A549 (cell line): ENCODE measurements around the gene NEGR1. TPM values are rescaled to one million over a fixed set of nuclear protein-coding genes. Genes with fewer than 3 reads are reported as not detected.

Source experiments
- ATAC-seq, 2 experiments: fragments of 200-7000 bp in 1 of 2; fragments of >200 bp in 1 of 2; cut with Nextera tagmentation in 1 of 2; cut with Tn5 transposase in 1 of 2; 3 replicates each; pipeline versions ENCODE4 v1.8.0 to v1.9.1; 2018 to 2020; ENCODE audit warnings: mild to moderate bottlenecking in 1 of 2, moderate library complexity in 1 of 2
- CTCF ChIA-PET: fragments of 300-600 bp; sonication (Branson Sonifier 250); formaldehyde crosslinking; extraction: SDS; loops from one replicate; lab custom pipeline; 2021; ENCODE audit warnings: antibody characterized with exemption, inconsistent platforms; lab: Yijun Ruan, JAX
- POLR2A ChIA-PET: fragments of 350-600 bp; formaldehyde crosslinking; extraction: SDS; loops from one replicate; lab custom pipeline; 2021; ENCODE audit warnings: antibody characterized with exemption, inconsistent platforms; lab: Yijun Ruan, JAX
- DNase-seq, 2 experiments: peaks; one replicate each; pipeline versions ENCODE4 v3.0.0 to v3.0.0-alpha.2; 2011 to 2016; ENCODE audit warnings: low read depth in 1 of 2, low spot score in 1 of 2
- FAIRE-seq: peaks from 2 replicates; lab custom pipeline; 2011; peaks lifted over from hg19 to GRCh38; lab: Jason Lieb, UNC
- H3K27ac ChIP-seq, 2 experiments: fragments of >200 bp; sonication (Bioruptor Twin); formaldehyde crosslinking; 3 replicates each; pipeline ENCODE4 v1.5.1; 2016 to 2017
- H3K4me1 ChIP-seq: fragments of >200 bp; sonication (Bioruptor Twin); formaldehyde crosslinking; 3 replicates; pipeline ENCODE4 v1.6.1; 2016
- H3K4me2 ChIP-seq: fragments of >200 bp; sonication (Bioruptor Twin); formaldehyde crosslinking; 3 replicates; pipeline ENCODE4 v1.6.1; 2016
- H3K4me3 ChIP-seq: fragments of >200 bp; sonication (Bioruptor Twin); formaldehyde crosslinking; 3 replicates; pipeline ENCODE4 v1.5.1; 2016
- H3K9me3 ChIP-seq: fragments of >200 bp; sonication (Bioruptor Twin); formaldehyde crosslinking; 3 replicates; pipeline ENCODE4 v1.6.1; 2016
- CHD2 ChIP-seq: fragments of 150-350 bp; IDR thresholded peaks from 2 replicates; pipeline ENCODE4 v1.6.1; 2014; ENCODE audit warnings: low read length; ENCODE audit not compliant: partially characterized antibody
- CHD4 ChIP-seq: fragments of 200-600 bp; sonication (generic); IDR thresholded peaks from 2 replicates; pipeline ENCODE4 v1.6.1; 2016; ENCODE audit warnings: antibody characterized with exemption, mild to moderate bottlenecking, borderline replicate concordance
- EHMT2 ChIP-seq: fragments of 200-600 bp; sonication (generic); IDR thresholded peaks from 2 replicates; pipeline ENCODE4 v1.6.1; 2016; ENCODE audit warnings: antibody characterized with exemption, low read depth, mild to moderate bottlenecking, moderate library complexity
- EP300 ChIP-seq, 2 experiments: fragments of >200 bp; sonication (Bioruptor Twin); formaldehyde crosslinking; IDR thresholded peaks; 2 replicates in 1 of 2; 3 replicates in 1 of 2; pipeline ENCODE4 v1.6.1; 2016 to 2017
- FOSL2 ChIP-seq, 2 experiments: fragments of 450-650 bp in 1 of 2; fragments of >200 bp in 1 of 2; sonication (Bioruptor Twin) in 1 of 2; formaldehyde crosslinking; IDR thresholded peaks; 2 replicates each; pipeline versions ENCODE4 v1.5.0 to v1.6.1; 2016 to 2020; ENCODE audit warnings: mild to moderate bottlenecking in 1 of 2, moderate library complexity in 1 of 2
- HDAC2 ChIP-seq: fragments of 200-600 bp; sonication (generic); IDR thresholded peaks from 2 replicates; pipeline ENCODE4 v1.6.1; 2016
- HES2 ChIP-seq: fragments of >200 bp; sonication (Bioruptor Twin); formaldehyde crosslinking; IDR thresholded peaks from 2 replicates; pipeline ENCODE4 v1.6.1; 2016
- KDM1A ChIP-seq: fragments of 200-600 bp; sonication (generic); IDR thresholded peaks from 2 replicates; pipeline ENCODE4 v1.6.1; 2016; ENCODE audit warnings: low read depth, mild to moderate bottlenecking
- MAX ChIP-seq: IDR thresholded peaks from 2 replicates; pipeline ENCODE4 v1.6.1; 2012
- NR3C1 ChIP-seq: fragments of >200 bp; sonication (Bioruptor Twin); formaldehyde crosslinking; IDR thresholded peaks from 3 replicates; pipeline ENCODE4 v1.6.1; 2017
- POLR2A ChIP-seq: IDR thresholded peaks from 2 replicates; pipeline ENCODE4 v1.6.1; 2012; ENCODE audit warnings: mild to moderate bottlenecking, low read length
- TP53 ChIP-seq: fragments of 250-450 bp; sonication (Bioruptor Pico); IDR thresholded peaks from 2 replicates; pipeline ENCODE4 v1.5.0; 2021; ENCODE audit warnings: mild to moderate bottlenecking, moderate library complexity
- ZC3H11A ChIP-seq: fragments of 450-650 bp; IDR thresholded peaks from 2 replicates; pipeline ENCODE4 v1.6.1; 2014; ENCODE audit warnings: antibody characterized with exemption, mild to moderate bottlenecking
- WGBS: methylation state at CpG from one replicate; pipeline ENCODE4 v1.1.6; 2017; ENCODE audit errors: missing lambda C conversion rate; 5-methylcytosine and 5-hydroxymethylcytosine counted together
- polyA minus RNA-seq: library from RNA; depleted of rRNA, polyadenylated mRNA; stranded (reverse); fragments of >200 nt; gene quantifications from 2 replicates; pipeline ENCODE4 v1.2.3, GENCODE V29; 2011; rRNA and poly(A)+ RNA removed
- polyA plus RNA-seq, 4 experiments: library from polyadenylated mRNA; depleted of rRNA in 3 of 4; stranded (reverse); fragments of >200 nt; fragmentation: RNase III in 1 of 4; extraction: RNeasy Plus Mini Kit Qiagen cat#74134 plus additional on column Dnase treatment in 1 of 4; gene quantifications; 2 replicates in 3 of 4; 3 replicates in 1 of 4; pipeline ENCODE4 v1.2.3, GENCODE V29; 2011 to 2017
- TF ChIP-seq, protein P1 (sequence below): fragments of 200-600 bp; sonication (generic); IDR thresholded peaks from 2 replicates; pipeline ENCODE4 v1.6.1; 2016; ENCODE audit warnings: antibody characterized with exemption, mild to moderate bottlenecking, moderate library complexity
- TF ChIP-seq, protein P2 (sequence below): fragments of >200 bp; sonication (Bioruptor Twin); formaldehyde crosslinking; IDR thresholded peaks from 3 replicates; pipeline ENCODE4 v1.5.1; 2016

Gene NEGR1
- polyA plus RNA-seq (2011; rRNA removed) (not detected in 2 replicates), polyA plus RNA-seq (2017; fragmentation: RNase III; extraction: RNeasy Plus Mini Kit Qiagen cat#74134 plus additional on column Dnase treatment) (not detected in 3 replicates), polyA minus RNA-seq (not detected in 2 replicates)
- polyA plus RNA-seq (2012; cell fraction: cytosol; rRNA removed) = not detected in 2 replicates
- not detected in 2 replicates for polyA plus RNA-seq (2012; cell fraction: nucleus; rRNA removed)

DNA sequence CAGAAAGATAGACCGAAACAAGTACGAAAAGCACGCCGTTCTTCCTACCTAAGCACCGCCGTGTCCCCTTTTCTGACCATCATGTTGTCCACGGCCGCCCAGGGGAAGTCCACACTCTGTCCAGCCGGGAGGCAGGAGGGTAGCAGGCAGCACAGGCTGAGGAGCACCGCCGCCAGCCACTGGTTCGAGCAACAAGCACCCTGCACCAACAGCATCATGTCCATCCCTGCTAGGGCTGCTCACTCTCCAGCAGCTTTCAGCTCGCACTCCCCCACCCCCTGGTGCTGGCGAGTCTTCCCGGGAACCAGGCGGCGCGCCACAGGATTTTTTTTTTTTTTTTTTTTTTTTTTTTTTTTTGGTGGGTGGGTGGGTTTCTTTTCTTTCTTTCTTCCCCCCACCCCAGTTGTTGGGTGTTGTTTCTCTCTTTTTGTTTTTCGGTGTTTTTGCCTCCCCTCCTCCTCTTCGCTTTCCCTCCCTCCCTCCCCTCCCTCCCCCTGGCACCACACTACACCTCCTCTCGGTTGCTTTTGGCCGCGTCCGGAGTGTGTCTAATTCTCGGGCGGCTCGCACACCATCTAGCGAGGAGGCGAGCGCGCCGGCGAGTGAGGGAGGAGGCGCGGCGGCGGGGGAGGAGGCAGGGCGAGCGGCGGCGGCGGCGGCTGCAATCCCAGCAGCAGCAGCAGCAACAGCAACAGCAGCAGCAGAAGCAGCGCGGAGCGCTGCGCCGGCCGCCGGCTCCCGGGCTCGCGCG, at the start of gene NEGR1:
Gene NEGR1, minus strand, starts transcription at position 269 of the 751 bp plus-strand sequence.
- H3K4me1 ChIP-seq = peaks cover 7% of the 10 kb centered on the region; the same call in 2 of the 3 replicates
- H3K4me3 ChIP-seq = peak within 1 kb of the TSS; percentile 60
- 2% methylated on average over 18 of the region's 54 CpGs for WGBS
- H3K27ac ChIP-seq = peak within 1 kb of the TSS; percentile 42 to 75; a peak in 4 of 6 replicates
- FAIRE-seq (no peak), ATAC-seq (peak; percentile 94 to 97), DNase-seq (peak in 1 of 2 experiments; percentile 79)
- ChIA-PET CTCF (interaction anchor here (0.9 kb wide), 1 partner anchor 15 kb away, joined by 4 read pairs; no protein-coding TSS in a partner anchor), POLR2A (no interaction called here)
- TF ChIP-seq MAX = peak; percentile 12; the same call in 1 of the 2 replicates
- no peak for TF ChIP-seq HDAC2
- H3K9me3 ChIP-seq = no peaks in the 10 kb centered on the region
- peak within 1 kb of the TSS; percentile 85 for H3K4me2 ChIP-seq

DNA sequence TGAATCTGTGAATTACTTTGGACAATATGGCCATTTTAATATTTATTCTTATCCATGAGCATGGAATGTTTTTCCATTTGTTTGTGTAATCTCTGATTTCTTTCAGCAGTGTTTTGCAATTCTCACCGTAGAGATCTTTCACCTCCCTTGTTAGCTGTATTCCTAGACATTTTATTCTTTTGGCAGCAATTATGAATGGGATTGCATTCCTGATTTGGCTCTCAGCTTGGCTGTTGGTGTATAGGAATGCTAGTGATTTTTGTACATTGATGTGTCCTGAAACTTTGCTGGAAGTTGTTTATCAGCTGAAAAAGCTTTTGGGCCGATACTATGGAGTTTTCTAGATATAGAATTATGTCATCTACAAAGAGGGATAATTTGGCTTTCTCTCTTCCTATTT, 44.2 kb upstream of the NEGR1 start:
- ATAC-seq = no peak
- no peaks in the 10 kb centered on the region for H3K9me3 ChIP-seq
- no peak for DNase-seq
- WGBS = no CpG with 5 or more reads among the region's 2 CpGs
- no peaks in the 10 kb centered on the region for H3K4me1 ChIP-seq
- no peak overlapping the region for H3K4me3 ChIP-seq
- no peak overlapping the region for H3K4me2 ChIP-seq
- CTCF ChIA-PET = no interaction called here
- H3K27ac ChIP-seq = no peak overlapping the region
- POLR2A ChIA-PET = no interaction called here
- no peak for FAIRE-seq
- TF ChIP-seq CHD2 (no peak), TP53 (no peak), KDM1A (no peak), CHD4 (no peak), NR3C1 (no peak), EP300 (IDR thresholded peaks at IDR 0.05) (no peak), POLR2A (no peak), ZC3H11A (no peak), FOSL2 (IDR thresholded peaks at IDR 0.05) (no peak), FOSL2 (CRISPR knock-in tag; IDR thresholded peaks at IDR 0.05) (no peak), HES2 (no peak), EHMT2 (no peak)
- TF ChIP-seq, protein P1, sequence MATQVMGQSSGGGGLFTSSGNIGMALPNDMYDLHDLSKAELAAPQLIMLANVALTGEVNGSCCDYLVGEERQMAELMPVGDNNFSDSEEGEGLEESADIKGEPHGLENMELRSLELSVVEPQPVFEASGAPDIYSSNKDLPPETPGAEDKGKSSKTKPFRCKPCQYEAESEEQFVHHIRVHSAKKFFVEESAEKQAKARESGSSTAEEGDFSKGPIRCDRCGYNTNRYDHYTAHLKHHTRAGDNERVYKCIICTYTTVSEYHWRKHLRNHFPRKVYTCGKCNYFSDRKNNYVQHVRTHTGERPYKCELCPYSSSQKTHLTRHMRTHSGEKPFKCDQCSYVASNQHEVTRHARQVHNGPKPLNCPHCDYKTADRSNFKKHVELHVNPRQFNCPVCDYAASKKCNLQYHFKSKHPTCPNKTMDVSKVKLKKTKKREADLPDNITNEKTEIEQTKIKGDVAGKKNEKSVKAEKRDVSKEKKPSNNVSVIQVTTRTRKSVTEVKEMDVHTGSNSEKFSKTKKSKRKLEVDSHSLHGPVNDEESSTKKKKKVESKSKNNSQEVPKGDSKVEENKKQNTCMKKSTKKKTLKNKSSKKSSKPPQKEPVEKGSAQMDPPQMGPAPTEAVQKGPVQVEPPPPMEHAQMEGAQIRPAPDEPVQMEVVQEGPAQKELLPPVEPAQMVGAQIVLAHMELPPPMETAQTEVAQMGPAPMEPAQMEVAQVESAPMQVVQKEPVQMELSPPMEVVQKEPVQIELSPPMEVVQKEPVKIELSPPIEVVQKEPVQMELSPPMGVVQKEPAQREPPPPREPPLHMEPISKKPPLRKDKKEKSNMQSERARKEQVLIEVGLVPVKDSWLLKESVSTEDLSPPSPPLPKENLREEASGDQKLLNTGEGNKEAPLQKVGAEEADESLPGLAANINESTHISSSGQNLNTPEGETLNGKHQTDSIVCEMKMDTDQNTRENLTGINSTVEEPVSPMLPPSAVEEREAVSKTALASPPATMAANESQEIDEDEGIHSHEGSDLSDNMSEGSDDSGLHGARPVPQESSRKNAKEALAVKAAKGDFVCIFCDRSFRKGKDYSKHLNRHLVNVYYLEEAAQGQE = no peak
- TF ChIP-seq, protein P2, sequence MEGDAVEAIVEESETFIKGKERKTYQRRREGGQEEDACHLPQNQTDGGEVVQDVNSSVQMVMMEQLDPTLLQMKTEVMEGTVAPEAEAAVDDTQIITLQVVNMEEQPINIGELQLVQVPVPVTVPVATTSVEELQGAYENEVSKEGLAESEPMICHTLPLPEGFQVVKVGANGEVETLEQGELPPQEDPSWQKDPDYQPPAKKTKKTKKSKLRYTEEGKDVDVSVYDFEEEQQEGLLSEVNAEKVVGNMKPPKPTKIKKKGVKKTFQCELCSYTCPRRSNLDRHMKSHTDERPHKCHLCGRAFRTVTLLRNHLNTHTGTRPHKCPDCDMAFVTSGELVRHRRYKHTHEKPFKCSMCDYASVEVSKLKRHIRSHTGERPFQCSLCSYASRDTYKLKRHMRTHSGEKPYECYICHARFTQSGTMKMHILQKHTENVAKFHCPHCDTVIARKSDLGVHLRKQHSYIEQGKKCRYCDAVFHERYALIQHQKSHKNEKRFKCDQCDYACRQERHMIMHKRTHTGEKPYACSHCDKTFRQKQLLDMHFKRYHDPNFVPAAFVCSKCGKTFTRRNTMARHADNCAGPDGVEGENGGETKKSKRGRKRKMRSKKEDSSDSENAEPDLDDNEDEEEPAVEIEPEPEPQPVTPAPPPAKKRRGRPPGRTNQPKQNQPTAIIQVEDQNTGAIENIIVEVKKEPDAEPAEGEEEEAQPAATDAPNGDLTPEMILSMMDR = no peak
- TF ChIP-seq, all 56 proteins: peak for 0

DNA sequence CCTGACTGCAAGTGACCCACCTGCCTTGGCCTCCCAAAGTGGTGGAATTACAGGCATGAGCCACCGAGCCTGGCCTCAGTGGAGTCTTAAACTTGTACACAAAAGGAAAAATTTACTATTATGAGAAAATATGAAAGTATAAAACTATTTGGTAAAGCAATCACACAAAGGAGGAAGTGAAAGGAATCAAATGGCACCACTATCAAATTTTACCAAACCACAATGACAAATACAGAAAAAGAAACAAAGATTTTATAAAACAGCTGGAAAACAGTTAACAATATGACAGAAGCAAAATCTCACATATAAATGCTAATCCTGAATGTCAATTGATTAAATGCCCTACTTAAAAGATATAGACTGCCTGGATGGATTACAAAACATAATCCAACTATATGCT, 42.1 kb upstream of the NEGR1 start:
- no peak overlapping the region for H3K27ac ChIP-seq
- no peak overlapping the region for H3K4me3 ChIP-seq
- ChIA-PET POLR2A (no interaction called here), CTCF (no interaction called here)
- DNase-seq (no peak), ATAC-seq (no peak), FAIRE-seq (no peak)
- H3K4me1 ChIP-seq = no peaks in the 10 kb centered on the region
- H3K9me3 ChIP-seq = no peaks in the 10 kb centered on the region
- no CpG with 5 or more reads among the region's 1 CpG for WGBS
- H3K4me2 ChIP-seq = no peak overlapping the region
- no peak for TF ChIP-seq KDM1A
